ENCODE data around the gene CLCN4. TPM values are rescaled to one million over a fixed set of nuclear protein-coding genes. Genes with fewer than 3 reads are reported as not detected.

Gene CLCN4
- total and polyA plus RNA-seq, 4 experiments from 2014 or later, result 0.28 to 0.29 TPM; not detected in 2

DNA sequence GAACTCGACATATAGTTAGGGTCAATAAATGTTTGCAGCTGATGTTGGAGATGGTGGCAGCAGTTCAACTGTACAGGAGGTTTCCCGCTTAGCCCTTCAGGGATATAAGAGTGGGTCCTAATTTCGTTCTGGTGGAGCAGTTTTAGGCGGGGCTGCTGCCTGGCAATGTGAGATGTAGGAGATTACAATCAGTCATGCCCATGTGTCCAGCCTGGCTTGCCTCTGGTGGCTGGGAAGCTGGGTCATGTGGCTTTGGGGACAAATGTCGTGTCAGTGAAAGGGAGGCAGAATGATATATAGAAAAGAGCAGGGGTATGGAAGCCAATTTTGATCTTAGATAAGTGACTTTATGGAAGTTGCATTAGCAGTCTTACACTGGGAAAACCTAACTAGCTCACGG lies 129.4 kb downstream of the CLCN4 start:
- intact Hi-C loops (cut with micrococcal nuclease), result no loop called here
- POLR2A ChIA-PET (ENCODE audit: partially characterized antibody), result no interaction called here
- Histone ChIP-seq H3K9me3 (ENCODE audit: control insufficient read depth in 1 of 2, low read length in 2 of 2) (no peaks in the 10 kb centered on the region), H3K27ac (ENCODE audit: low read depth, low read length) (no peak overlapping the region), H3K4me3 (ENCODE audit: low read length in 2 of 2) (no peak overlapping the region), H3K27me3 (ENCODE audit: insufficient read depth, low read length) (no peaks in the 10 kb centered on the region), H3K4me1 (ENCODE audit: insufficient read depth, low read length) (no peaks in the 10 kb centered on the region), H3K36me3 (ENCODE audit: insufficient read depth, low read length) (no peaks in the 10 kb centered on the region)
- H3K27ac Mint-ChIP-seq, result no peak overlapping the region
- DNase-seq, result no peak
- CTCF ChIA-PET (ENCODE audit: partially characterized antibody), result no interaction called here
- H3K4me3 Mint-ChIP-seq, result no peak overlapping the region
- H3K27me3 Mint-ChIP-seq, result no peaks in the 10 kb centered on the region
- peaks cover 0 to 6% (median under 1%) of the 10 kb centered on the region in 8 donors for H3K9me3 Mint-ChIP-seq
- no peaks in the 10 kb centered on the region for H3K4me1 Mint-ChIP-seq
- H3K36me3 Mint-ChIP-seq, result no peaks in the 10 kb centered on the region

Other genes with a start within 250 kb of the CLCN4 start
- gene CLDN34, start 189.6 kb upstream of the CLCN4 start, total RNA-seq, result not detected
- gene CLDN34, start 189.6 kb upstream of the CLCN4 start, polyA plus RNA-seq, result not detected

Data from CD4-positive, alpha-beta memory T cell (primary cell).